Neutrophil (primary cell): ENCODE results near the gene ZBED4.

Experiments
- H3K27ac ChIP-seq: fragments of 200-600 bp; sonication (generic); 2 replicates; pipeline ENCODE4 v1.5.1; 2016; ENCODE audit warnings: mild to moderate bottlenecking, moderate library complexity
- H3K27me3 ChIP-seq: fragments of 200-600 bp; sonication (generic); 2 replicates; pipeline ENCODE4 v1.6.0; 2016; ENCODE audit warnings: mild to moderate bottlenecking
- H3K36me3 ChIP-seq: fragments of 200-600 bp; sonication (generic); 2 replicates; pipeline ENCODE4 v1.5.1; 2017
- H3K4me1 ChIP-seq, 2 experiments: fragments of 200-600 bp in 1 of 2; sonication (generic) in 1 of 2; 1 replicate in 1 of 2; 2 replicates in 1 of 2; pipeline versions ENCODE4 v1.5.1 to v1.6.1; 2013 to 2016; ENCODE audit warnings: low read depth in 1 of 2, low read length in 1 of 2, mild to moderate bottlenecking in 1 of 2, moderate library complexity in 1 of 2; ENCODE audit not compliant: control insufficient read depth in 1 of 2, insufficient read depth in 1 of 2
- H3K4me3 ChIP-seq, 2 experiments: fragments of 200-600 bp in 1 of 2; sonication (generic) in 1 of 2; 1 replicate in 1 of 2; 2 replicates in 1 of 2; pipeline ENCODE4 v1.5.1; 2013 to 2016; ENCODE audit warnings: low read depth in 1 of 2, low read length in 1 of 2, mild to moderate bottlenecking in 1 of 2, moderate library complexity in 1 of 2
- H3K9me3 ChIP-seq: fragments of 200-600 bp; sonication (generic); 2 replicates; pipeline ENCODE4 v1.5.1; 2016
- TF ChIP-seq, protein P1 (sequence below): fragments of 200-600 bp; sonication (generic); IDR thresholded peaks from 2 replicates; pipeline ENCODE4 v1.5.1; 2016; ENCODE audit warnings: antibody characterized with exemption

Gene ZBED4

DNA sequence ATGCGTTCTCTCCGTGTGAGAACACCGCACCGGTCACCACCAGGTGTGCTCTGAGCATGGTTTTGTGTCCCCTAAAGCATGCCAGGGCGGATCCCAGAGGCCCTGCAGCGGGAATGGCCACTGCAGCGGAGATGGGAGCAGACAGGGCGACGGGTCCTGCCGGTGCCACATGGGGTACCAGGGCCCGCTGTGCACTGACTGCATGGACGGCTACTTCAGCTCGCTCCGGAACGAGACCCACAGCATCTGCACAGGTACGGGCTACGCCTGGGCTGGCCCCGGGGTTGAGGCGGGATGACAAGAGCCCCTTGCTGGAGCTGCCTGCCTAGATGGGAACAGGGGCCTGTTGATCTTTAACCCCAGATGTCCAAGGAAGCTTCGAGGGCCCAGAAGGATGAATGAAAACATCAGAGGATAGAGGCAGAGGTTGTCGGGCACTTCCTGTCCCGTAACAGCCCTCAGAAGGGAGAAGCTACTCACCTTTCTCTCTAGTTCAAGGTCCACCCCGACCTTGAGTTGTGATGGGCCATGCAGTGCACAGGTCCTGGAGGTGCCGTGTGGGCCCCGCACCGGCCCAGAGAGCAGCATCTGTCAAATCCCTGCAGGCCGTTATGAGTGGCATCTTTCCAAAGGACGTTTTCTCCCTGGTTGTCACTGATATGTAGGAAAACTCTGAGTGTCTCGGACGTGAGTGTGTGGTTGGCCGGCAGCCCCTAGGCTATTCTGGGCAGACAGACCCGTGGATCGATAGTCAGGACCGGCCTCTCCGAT lies 68.0 kb downstream of the ZBED4 start:
- peaks cover 32 to 33% of the 10 kb centered on the region in 2 experiments for H3K4me1 ChIP-seq

DNA sequence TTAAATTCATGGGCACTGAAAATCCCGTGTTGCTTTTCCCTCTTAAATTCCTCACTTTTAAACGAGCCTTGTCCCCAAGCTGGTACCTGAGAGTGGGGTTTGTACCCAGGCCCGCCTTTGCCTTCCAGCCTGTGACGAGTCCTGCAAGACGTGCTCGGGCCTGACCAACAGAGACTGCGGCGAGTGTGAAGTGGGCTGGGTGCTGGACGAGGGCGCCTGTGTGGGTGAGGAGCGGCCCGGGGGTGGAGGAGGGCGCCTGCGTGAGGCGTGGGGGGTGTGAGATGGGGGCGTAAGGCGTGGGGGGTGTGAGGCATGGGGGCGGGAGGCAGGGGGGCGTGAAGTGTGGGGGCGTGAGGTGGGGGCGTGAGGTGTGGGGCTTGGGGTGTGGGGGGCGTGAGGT lies 68.8 kb downstream of the ZBED4 start:
- H3K36me3 ChIP-seq, result peaks cover 3% of the 10 kb centered on the region
- no peak overlapping the region for H3K27ac ChIP-seq
- H3K9me3 ChIP-seq, result no peaks in the 10 kb centered on the region
- H3K4me1 ChIP-seq, result peaks cover 26 to 27% of the 10 kb centered on the region in 2 experiments
- TF ChIP-seq, protein P1, sequence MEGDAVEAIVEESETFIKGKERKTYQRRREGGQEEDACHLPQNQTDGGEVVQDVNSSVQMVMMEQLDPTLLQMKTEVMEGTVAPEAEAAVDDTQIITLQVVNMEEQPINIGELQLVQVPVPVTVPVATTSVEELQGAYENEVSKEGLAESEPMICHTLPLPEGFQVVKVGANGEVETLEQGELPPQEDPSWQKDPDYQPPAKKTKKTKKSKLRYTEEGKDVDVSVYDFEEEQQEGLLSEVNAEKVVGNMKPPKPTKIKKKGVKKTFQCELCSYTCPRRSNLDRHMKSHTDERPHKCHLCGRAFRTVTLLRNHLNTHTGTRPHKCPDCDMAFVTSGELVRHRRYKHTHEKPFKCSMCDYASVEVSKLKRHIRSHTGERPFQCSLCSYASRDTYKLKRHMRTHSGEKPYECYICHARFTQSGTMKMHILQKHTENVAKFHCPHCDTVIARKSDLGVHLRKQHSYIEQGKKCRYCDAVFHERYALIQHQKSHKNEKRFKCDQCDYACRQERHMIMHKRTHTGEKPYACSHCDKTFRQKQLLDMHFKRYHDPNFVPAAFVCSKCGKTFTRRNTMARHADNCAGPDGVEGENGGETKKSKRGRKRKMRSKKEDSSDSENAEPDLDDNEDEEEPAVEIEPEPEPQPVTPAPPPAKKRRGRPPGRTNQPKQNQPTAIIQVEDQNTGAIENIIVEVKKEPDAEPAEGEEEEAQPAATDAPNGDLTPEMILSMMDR, result no peak
- H3K27me3 ChIP-seq, result no peaks in the 10 kb centered on the region
- H3K4me3 ChIP-seq, result no peak overlapping the region

More for the DNA sequence above, 68.0 kb downstream of the ZBED4 start:
- peaks cover 3% of the 10 kb centered on the region for H3K36me3 ChIP-seq
- TF ChIP-seq, protein P1, result no peak
- H3K4me3 ChIP-seq, result no peak overlapping the region
- no peaks in the 10 kb centered on the region for H3K9me3 ChIP-seq
- no peak overlapping the region for H3K27ac ChIP-seq
- H3K27me3 ChIP-seq, result no peaks in the 10 kb centered on the region

DNA sequence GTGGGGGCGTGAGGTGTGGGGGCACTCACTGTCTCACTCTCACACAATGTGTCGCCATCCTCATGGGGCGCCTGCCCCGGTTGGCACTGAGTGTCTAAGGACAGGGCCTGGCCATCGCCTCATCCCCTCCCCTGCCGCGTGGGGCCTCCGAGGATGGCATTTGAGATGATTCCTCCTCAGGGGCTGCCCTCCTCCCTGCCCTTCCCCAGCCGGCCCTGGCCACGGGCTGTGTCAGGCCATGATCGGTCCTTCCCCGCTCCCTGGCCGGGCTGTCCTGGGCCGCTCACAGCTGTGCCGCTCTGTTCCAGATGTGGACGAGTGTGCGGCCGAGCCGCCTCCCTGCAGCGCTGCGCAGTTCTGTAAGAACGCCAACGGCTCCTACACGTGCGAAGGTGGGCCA lies 69.3 kb downstream of the ZBED4 start:
- Histone ChIP-seq H3K36me3 (peaks cover 3% of the 10 kb centered on the region), H3K4me1 (peaks cover 21 to 23% of the 10 kb centered on the region in 2 experiments), H3K27ac (no peak overlapping the region), H3K4me3 (no peak overlapping the region), H3K9me3 (no peaks in the 10 kb centered on the region), H3K27me3 (no peaks in the 10 kb centered on the region)
- TF ChIP-seq, protein P1, result no peak

DNA sequence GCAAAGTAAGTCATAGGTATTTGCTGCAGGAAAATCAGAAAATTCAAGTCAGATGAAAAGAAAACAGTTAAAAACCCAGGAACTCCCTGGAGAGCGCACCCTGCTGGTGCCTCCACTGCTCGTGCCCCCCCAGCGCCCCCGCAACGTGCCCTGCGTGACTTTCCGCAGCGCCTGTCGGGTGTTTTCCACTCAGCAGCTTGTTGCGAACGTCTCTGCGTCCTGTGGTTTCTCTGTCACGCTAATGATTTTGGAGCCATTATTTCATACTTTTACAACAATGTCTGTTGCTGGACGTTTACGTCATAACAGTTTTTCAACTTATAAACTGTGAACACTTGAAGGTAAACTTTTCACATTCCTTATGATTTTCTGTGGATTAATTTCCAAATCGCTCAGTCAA lies 69.8 kb downstream of the ZBED4 start:
- Histone ChIP-seq H3K4me3 (no peak overlapping the region), H3K9me3 (no peaks in the 10 kb centered on the region), H3K4me1 (peaks cover 19 to 23% of the 10 kb centered on the region in 2 experiments), H3K27me3 (peaks cover 2% of the 10 kb centered on the region), H3K27ac (no peak overlapping the region), H3K36me3 (peaks cover 3% of the 10 kb centered on the region)
- TF ChIP-seq, protein P1, result no peak

DNA sequence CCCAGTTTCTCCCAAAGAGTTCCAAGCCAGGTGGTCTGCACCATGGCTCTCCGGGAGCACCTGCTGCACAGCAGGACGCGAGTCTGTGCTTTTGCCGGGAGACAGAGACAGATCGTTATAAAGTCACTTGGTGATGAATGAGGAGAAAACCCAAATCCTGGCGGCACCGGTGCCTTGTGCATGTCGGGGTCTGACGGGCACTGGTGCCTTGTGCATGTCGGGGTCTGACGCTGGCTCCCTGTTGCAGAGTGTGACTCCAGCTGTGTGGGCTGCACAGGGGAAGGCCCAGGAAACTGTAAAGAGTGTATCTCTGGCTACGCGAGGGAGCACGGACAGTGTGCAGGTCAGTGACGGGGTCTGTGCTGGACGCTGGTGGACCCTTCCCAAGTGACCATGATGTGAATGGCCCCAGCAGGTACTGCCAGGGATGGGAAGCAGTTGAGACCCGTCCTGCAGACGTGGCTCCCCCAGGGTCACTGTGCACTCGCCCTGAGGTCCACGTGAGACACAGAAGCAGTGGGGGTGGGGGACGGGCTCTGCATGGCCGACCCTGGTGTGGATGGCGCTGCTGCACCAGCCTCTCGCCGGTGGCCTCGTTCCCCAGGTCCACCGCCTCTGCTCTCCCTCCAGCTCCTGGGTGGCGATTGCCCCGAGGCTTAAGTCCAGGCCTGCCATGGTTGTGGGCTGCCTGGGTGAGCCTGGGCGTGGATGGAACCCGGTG lies 70.6 kb downstream of the ZBED4 start:
- Histone ChIP-seq H3K4me3 (no peak overlapping the region), H3K4me1 (peaks cover 16 to 18% of the 10 kb centered on the region in 2 experiments), H3K9me3 (no peaks in the 10 kb centered on the region), H3K27me3 (peaks cover 10% of the 10 kb centered on the region), H3K36me3 (peaks cover 3% of the 10 kb centered on the region), H3K27ac (no peak overlapping the region)
- TF ChIP-seq, protein P1, result no peak
